HepG2 (cell line): ENCODE data around the gene SYT7. TPM values are rescaled to one million over a fixed set of nuclear protein-coding genes. Genes with fewer than 3 reads are reported as not detected.

Experiments
- ATAC-seq: fragments of 200-7000 bp; cut with Tn5 transposase; 3 replicates; pipeline ENCODE4 v1.9.1; 2020; ENCODE audit warnings: mild to moderate bottlenecking, moderate library complexity
- BruUV-seq: library from RNA; stranded (reverse); fragments of 400-500 nt; replicated peaks from 2 replicates; lab custom pipeline; 2021; lab: Mats Ljungman, UMichigan
- CTCF ChIA-PET: fragments of 300-600 bp; formaldehyde crosslinking; extraction: SDS; loops from one replicate; lab custom pipeline; 2021; ENCODE audit warnings: low total read pairs, inconsistent platforms, low intra/inter-chr PET ratio; lab: Yijun Ruan, JAX
- POLR2A ChIA-PET: fragments of 350-600 bp; sonication (Branson Sonifier 250); formaldehyde crosslinking; loops from one replicate; lab custom pipeline; 2020; ENCODE audit warnings: antibody characterized with exemption, inconsistent platforms; lab: Yijun Ruan, JAX
- DNase-seq: peaks from one replicate; pipeline ENCODE4 v3.0.0-alpha.2; 2015; ENCODE audit warnings: low spot score
- FAIRE-seq: peaks from 3 replicates; lab custom pipeline; 2011; peaks lifted over from hg19 to GRCh38; lab: Jason Lieb, UNC
- H2AFZ ChIP-seq: one replicate; pipeline ENCODE4 v1.6.1; 2011; ENCODE audit warnings: low read length, inconsistent platforms
- H3K27ac ChIP-seq: fragments of 300-600 bp; 3 replicates; pipeline ENCODE4 v1.8.0; 2011; ENCODE audit warnings: mixed run types, mild to moderate bottlenecking, mixed read lengths, low read length, inconsistent platforms; ENCODE audit not compliant: insufficient read depth; ENCODE audit errors: extremely low read length
- H3K27me3 ChIP-seq, 2 experiments: fragments of 200-600 bp in 1 of 2; 2 replicates in 1 of 2; 3 replicates in 1 of 2; pipeline versions ENCODE4 v1.6.0 to v1.8.0; 2011; ENCODE audit warnings: low read length in 2 of 2, mild to moderate bottlenecking in 2 of 2, moderate library complexity in 2 of 2, inconsistent platforms in 1 of 2; ENCODE audit not compliant: insufficient read depth in 2 of 2, control insufficient read depth in 1 of 2
- H3K36me3 ChIP-seq, 2 experiments: fragments of 200-600 bp in 1 of 2; replicated peaks in 1 of 2; 2 replicates in 1 of 2; 3 replicates in 1 of 2; pipeline versions ENCODE4 v1.5.1 to v1.8.0; 2011; ENCODE audit warnings: low read length in 2 of 2, inconsistent platforms in 1 of 2; ENCODE audit not compliant: insufficient read depth in 2 of 2, control insufficient read depth in 1 of 2
- H3K4me1 ChIP-seq: 2 replicates; pipeline ENCODE4 v1.5.1; 2012; ENCODE audit warnings: low read length, inconsistent platforms; ENCODE audit not compliant: insufficient read depth
- H3K4me2 ChIP-seq: 2 replicates; pipeline ENCODE4 v1.6.0; 2011; ENCODE audit warnings: low read depth, low read length, inconsistent platforms
- H3K4me3 ChIP-seq, 3 experiments: fragments of 200-600 bp in 1 of 3; sonication (generic), shearing (Covaris generic) in 1 of 3; replicated peaks in 1 of 3; 2 replicates each; pipeline ENCODE4 v1.5.1; 2011 to 2016; ENCODE audit warnings: low read length in 3 of 3, inconsistent platforms in 2 of 3, low read depth in 2 of 3, mild to moderate bottlenecking in 2 of 3, control low read depth in 1 of 3, mixed read lengths in 1 of 3; ENCODE audit not compliant: insufficient read depth in 1 of 3
- H3K79me2 ChIP-seq: one replicate; pipeline ENCODE4 v1.6.1; 2011; ENCODE audit warnings: low read length, inconsistent platforms; ENCODE audit not compliant: insufficient read depth
- H3K9ac ChIP-seq: 2 replicates; pipeline ENCODE4 v1.6.0; 2011; ENCODE audit warnings: mild to moderate bottlenecking, low read depth, low read length, inconsistent platforms; ENCODE audit not compliant: insufficient read depth
- H3K9me3 ChIP-seq: 2 replicates; pipeline ENCODE4 v1.5.1; 2012; ENCODE audit warnings: mild to moderate bottlenecking, low read length
- H4K20me1 ChIP-seq: 2 replicates; pipeline ENCODE4 v1.6.0; 2011; ENCODE audit warnings: inconsistent platforms, mild to moderate bottlenecking, low read length, moderate library complexity; ENCODE audit not compliant: insufficient read depth
- CEBPB ChIP-seq: IDR thresholded peaks from 2 replicates; pipeline ENCODE4 v1.6.1; 2011; ENCODE audit warnings: low read depth, low read length, improper control_type of control experiment, borderline replicate concordance
- CHD4 ChIP-seq: fragments of 200-600 bp; sonication (generic); IDR thresholded peaks from 2 replicates; pipeline ENCODE4 v1.7.0; 2017; ENCODE audit warnings: mild to moderate bottlenecking, low read length, borderline replicate concordance
- ELF3 ChIP-seq: IDR thresholded peaks from 2 replicates; pipeline ENCODE4 v1.6.1; 2016; ENCODE audit warnings: missing genetic modification reagents, missing compliant biosample characterization
- FOXO1 ChIP-seq: sonication (generic); formaldehyde crosslinking; IDR thresholded peaks from 2 replicates; pipeline ENCODE4 v1.4.0; 2020; ENCODE audit warnings: missing genetic modification reagents
- GATAD2A ChIP-seq: IDR thresholded peaks from 2 replicates; pipeline ENCODE4 v1.6.1; 2016
- IRX3 ChIP-seq: sonication (generic); formaldehyde crosslinking; IDR thresholded peaks from 2 replicates; pipeline ENCODE4 v1.8.1; 2023; ENCODE audit warnings: mild to moderate bottlenecking, low read depth, missing genetic modification reagents, borderline replicate concordance
- MIXL1 ChIP-seq: IDR thresholded peaks from 2 replicates; pipeline ENCODE4 v1.6.1; 2016
- RCOR2 ChIP-seq: IDR thresholded peaks from 2 replicates; pipeline ENCODE4 v1.6.1; 2016; ENCODE audit warnings: missing biosample characterization, missing genetic modification reagents
- SALL1 ChIP-seq: sonication (generic); formaldehyde crosslinking; IDR thresholded peaks from 2 replicates; pipeline ENCODE4 v1.8.0; 2022; ENCODE audit warnings: mild to moderate bottlenecking, missing genetic modification reagents
- SAP130 ChIP-seq: IDR thresholded peaks from 2 replicates; pipeline ENCODE4 v1.6.1; 2016; ENCODE audit warnings: low read depth
- SKI ChIP-seq: fragments of 450-650 bp; IDR thresholded peaks from one replicate; pipeline ENCODE4 v1.6.1; 2018; ENCODE audit warnings: mild to moderate bottlenecking; ENCODE audit not compliant: partially characterized antibody
- SP4 ChIP-seq: sonication (generic); formaldehyde crosslinking; IDR thresholded peaks from 2 replicates; pipeline ENCODE4 v1.8.1; 2023; ENCODE audit warnings: mild to moderate bottlenecking, missing genetic modification reagents
- ZMYM2 ChIP-seq: sonication (generic); formaldehyde crosslinking; IDR thresholded peaks from 2 replicates; pipeline ENCODE4 v1.8.0; 2022; ENCODE audit warnings: mild to moderate bottlenecking, missing genetic modification reagents
- ZNF136 ChIP-seq: sonication (generic); formaldehyde crosslinking; IDR thresholded peaks from 2 replicates; pipeline ENCODE4 v1.8.1; 2022; ENCODE audit warnings: low read depth, mild to moderate bottlenecking, moderate library complexity, missing genetic modification reagents
- ZNF354B ChIP-seq: sonication (generic); formaldehyde crosslinking; IDR thresholded peaks from 2 replicates; pipeline ENCODE4 v1.8.0; 2022; ENCODE audit warnings: mild to moderate bottlenecking, missing genetic modification reagents
- ZNF629 ChIP-seq: sonication (generic); formaldehyde crosslinking; conservative IDR thresholded peaks from 2 replicates; pipeline ENCODE4 v1.5.0; 2020; ENCODE audit warnings: missing genetic modification reagents
- WGBS: methylation state at CpG from one replicate; pipeline ENCODE4 v1.1.6; 2017; ENCODE audit warnings: low lambda C conversion rate; 5-methylcytosine and 5-hydroxymethylcytosine counted together
- in situ Hi-C: cut with HindIII; loops from 2 replicates; pipeline ENCODE4 v1.10.0; 2017; ENCODE audit warnings: low pct_unique_long_range_greater_than_20kb; ENCODE audit not compliant: extremely low pct_ligation_motif_present
- intact Hi-C: fragments of 100-400 bp; cut with micrococcal nuclease; formaldehyde crosslinking; loops from one replicate; pipeline ENCODE4 v1.10.0; 2022; ENCODE audit not compliant: unreplicated experiment
- polyA plus RNA-seq, 8 experiments: library from polyadenylated mRNA; depleted of rRNA in 3 of 8; stranded (reverse) in 7 of 8; unstranded in 1 of 8; fragments of >200 nt; fragmentation: Illumina TruSeq in 4 of 8; extraction: Trizol in 4 of 8; gene quantifications; 2 replicates each; pipeline versions ENCODE4 v1.2.1 to v1.2.3, GENCODE V29; 2011 to 2016; ENCODE audit warnings: low read depth in 4 of 8, missing spikeins in 1 of 8, mixed read lengths in 1 of 8; ENCODE audit not compliant: insufficient read depth in 1 of 8
- total RNA-seq, 5 experiments: library from RNA; depleted of rRNA; stranded (reverse); fragments of >200 nt; fragmentation: Illumina TruSeq; extraction: Trizol; gene quantifications; 2 replicates each; pipeline ENCODE4 v1.2.3, GENCODE V29; 2016; ENCODE audit warnings: low read depth in 1 of 5
- TF ChIP-seq, protein P1 (sequence below): sonication (generic); formaldehyde crosslinking; IDR thresholded peaks from 2 replicates; pipeline ENCODE4 v1.4.0; 2020; ENCODE audit warnings: missing genetic modification reagents, mild to moderate bottlenecking, borderline replicate concordance
- TF ChIP-seq, protein P2 (sequence below): IDR thresholded peaks from 2 replicates; pipeline ENCODE4 v1.4.0; 2020; ENCODE audit warnings: mild to moderate bottlenecking, missing genetic modification reagents

The SYT7 gene
- total and polyA plus RNA-seq, 2 of the 13 experiments (the other 11 are each of a cell fraction or from before 2014, with no cell fraction given): 1.4 to 4.4 TPM

DNA sequence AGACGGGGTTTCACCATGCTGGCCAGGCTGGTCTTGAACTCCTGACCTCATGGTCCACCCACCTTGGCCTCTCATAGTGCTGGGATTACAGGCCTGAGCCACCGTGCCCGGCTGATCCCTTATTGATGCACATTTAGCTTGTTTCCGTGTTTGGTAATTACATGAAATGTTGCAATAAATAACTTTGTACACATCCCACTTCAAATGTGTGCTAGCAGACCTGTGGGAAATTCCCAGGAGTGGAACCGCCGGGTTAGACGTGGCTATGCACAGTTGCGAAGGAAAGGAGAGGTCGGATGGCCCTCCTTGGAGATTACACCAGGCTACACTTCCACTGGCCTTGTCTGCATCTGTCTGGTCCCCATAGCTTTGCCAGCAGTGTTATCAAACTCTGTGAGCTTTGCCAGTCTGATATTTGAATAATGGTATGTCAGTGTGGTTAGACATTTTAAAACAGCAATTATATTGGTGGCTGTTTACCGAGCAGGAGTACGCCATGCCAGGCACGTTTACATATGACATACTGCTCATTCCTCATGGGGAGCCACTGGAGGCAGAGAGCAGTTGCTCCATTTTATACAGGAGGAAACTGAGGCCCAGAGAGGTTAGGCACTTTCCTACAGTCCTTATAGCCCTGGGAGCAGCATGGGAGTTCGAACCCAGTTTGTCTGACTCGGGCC lies 27.2 kb upstream of the SYT7 start:
- Histone ChIP-seq H3K4me1 (peaks cover 65% of the 10 kb centered on the region), H3K36me3 (no peaks in the 10 kb centered on the region), H3K9ac (no peak overlapping the region), H3K4me3 (peak overlapping the region in 1 of 3 experiments; percentile 53; a peak in 1 of 6 replicates), H3K27me3 (peaks cover 2 to 31% of the 10 kb centered on the region in 2 experiments; a peak in 4 of 5 replicates), H3K27ac (peak overlapping the region; percentile 28), H3K9me3 (no peaks in the 10 kb centered on the region), H3K4me2 (peak overlapping the region; percentile 78), H3K79me2 (no peaks in the 10 kb centered on the region), H4K20me1 (no peaks in the 10 kb centered on the region), H2AFZ (no peak overlapping the region)
- ChIA-PET CTCF (no interaction called here), POLR2A (no interaction called here)
- ATAC-seq: no peak
- DNase-seq: no peak
- FAIRE-seq: no peak
- intact Hi-C loops: loop anchor here (2.0 kb wide), 1 partner anchor 27 kb away; the partner anchor contains the start of gene SYT7
- in situ Hi-C loops: no loop called here
- BruUV-seq: no TSS peak
- WGBS: 13% methylated on average over 14 of the region's 14 CpGs
- TF ChIP-seq CHD4: no peak
- TF ChIP-seq, protein P1, sequence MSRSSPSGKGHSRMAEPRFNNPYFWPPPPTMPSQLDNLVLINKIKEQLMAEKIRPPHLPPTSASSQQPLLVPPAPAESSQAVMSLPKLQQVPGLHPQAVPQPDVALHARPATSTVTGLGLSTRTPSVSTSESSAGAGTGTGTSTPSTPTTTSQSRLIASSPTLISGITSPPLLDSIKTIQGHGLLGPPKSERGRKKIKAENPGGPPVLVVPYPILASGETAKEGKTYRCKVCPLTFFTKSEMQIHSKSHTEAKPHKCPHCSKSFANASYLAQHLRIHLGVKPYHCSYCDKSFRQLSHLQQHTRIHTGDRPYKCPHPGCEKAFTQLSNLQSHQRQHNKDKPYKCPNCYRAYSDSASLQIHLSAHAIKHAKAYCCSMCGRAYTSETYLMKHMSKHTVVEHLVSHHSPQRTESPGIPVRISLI (CRISPR knock-in tag): no peak
- TF ChIP-seq FOXO1 (CRISPR knock-in tag): 0 out of 2 replicates have a peak, but pooled peaks have one; percentile 14
- 0 out of 2 replicates have a peak, but pooled peaks have one; percentile 55 for TF ChIP-seq ZNF354B (CRISPR knock-in tag)
- TF ChIP-seq ZNF629 (CRISPR knock-in tag): peak; percentile 83; the same call in 1 of the 2 replicates
- peak; percentile 38; the same call in 1 of the 2 replicates for TF ChIP-seq SP4 (CRISPR knock-in tag)
- TF ChIP-seq SKI: no peak
- peak; percentile 25; the same call in 1 of the 2 replicates for TF ChIP-seq SAP130 (CRISPR knock-in tag)
- TF ChIP-seq ZNF136 (CRISPR knock-in tag): 0 out of 2 replicates have a peak, but pooled peaks have one; percentile 6
- 0 out of 2 replicates have a peak, but pooled peaks have one; percentile 17 for TF ChIP-seq GATAD2A (CRISPR knock-in tag)
- 0 out of 2 replicates have a peak, but pooled peaks have one; percentile 32 for TF ChIP-seq ZMYM2 (CRISPR knock-in tag)
- TF ChIP-seq MIXL1 (CRISPR knock-in tag): 0 out of 2 replicates have a peak, but pooled peaks have one; percentile 40
- peak; percentile 39; the same call in 1 of the 2 replicates for TF ChIP-seq SALL1
- TF ChIP-seq ELF3: peak; percentile 52; the same call in 1 of the 2 replicates
- no peak for TF ChIP-seq IRX3 (CRISPR knock-in tag)
- 0 out of 2 replicates have a peak, but pooled peaks have one; percentile 19 for TF ChIP-seq RCOR2
- TF ChIP-seq, protein P2, sequence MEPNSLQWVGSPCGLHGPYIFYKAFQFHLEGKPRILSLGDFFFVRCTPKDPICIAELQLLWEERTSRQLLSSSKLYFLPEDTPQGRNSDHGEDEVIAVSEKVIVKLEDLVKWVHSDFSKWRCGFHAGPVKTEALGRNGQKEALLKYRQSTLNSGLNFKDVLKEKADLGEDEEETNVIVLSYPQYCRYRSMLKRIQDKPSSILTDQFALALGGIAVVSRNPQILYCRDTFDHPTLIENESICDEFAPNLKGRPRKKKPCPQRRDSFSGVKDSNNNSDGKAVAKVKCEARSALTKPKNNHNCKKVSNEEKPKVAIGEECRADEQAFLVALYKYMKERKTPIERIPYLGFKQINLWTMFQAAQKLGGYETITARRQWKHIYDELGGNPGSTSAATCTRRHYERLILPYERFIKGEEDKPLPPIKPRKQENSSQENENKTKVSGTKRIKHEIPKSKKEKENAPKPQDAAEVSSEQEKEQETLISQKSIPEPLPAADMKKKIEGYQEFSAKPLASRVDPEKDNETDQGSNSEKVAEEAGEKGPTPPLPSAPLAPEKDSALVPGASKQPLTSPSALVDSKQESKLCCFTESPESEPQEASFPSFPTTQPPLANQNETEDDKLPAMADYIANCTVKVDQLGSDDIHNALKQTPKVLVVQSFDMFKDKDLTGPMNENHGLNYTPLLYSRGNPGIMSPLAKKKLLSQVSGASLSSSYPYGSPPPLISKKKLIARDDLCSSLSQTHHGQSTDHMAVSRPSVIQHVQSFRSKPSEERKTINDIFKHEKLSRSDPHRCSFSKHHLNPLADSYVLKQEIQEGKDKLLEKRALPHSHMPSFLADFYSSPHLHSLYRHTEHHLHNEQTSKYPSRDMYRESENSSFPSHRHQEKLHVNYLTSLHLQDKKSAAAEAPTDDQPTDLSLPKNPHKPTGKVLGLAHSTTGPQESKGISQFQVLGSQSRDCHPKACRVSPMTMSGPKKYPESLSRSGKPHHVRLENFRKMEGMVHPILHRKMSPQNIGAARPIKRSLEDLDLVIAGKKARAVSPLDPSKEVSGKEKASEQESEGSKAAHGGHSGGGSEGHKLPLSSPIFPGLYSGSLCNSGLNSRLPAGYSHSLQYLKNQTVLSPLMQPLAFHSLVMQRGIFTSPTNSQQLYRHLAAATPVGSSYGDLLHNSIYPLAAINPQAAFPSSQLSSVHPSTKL (CRISPR knock-in tag): peak; percentile 38; the same call in 1 of the 2 replicates
- TF ChIP-seq CEBPB: peak; percentile 65
